GM20000 (cell line): ENCODE results near the gene TPBGL.

ENCODE experiments used
- DNase-seq: peaks from one replicate; pipeline ENCODE4 v3.0.0; 2012; ENCODE audit warnings: low spot score
- TF ChIP-seq, protein P1 (sequence below): IDR thresholded peaks from 2 replicates; pipeline ENCODE4 v1.5.1; 2012; ENCODE audit warnings: mild to moderate bottlenecking, control low read depth; ENCODE audit errors: extremely low read depth, missing control alignments

TPBGL gene

DNA sequence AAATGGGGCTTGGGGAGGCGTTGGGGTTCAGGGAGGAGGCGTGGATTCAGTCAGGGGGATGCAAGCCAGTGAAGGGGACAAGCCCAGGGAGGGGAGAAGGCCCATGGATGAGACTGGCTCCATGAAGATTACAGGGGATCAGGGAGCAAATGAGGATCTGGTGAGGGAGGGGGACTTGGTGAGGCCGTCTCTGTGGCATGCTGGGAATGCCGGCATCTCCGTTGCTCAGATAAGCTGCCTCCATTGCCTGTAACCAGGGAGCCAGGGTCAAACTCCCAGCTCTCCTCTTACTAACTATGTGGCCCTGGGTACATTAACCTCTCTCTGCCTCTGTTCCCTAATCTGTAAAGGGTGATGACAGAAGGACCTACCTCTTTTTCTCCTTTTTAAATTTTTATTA is 38.7 kb downstream of the TPBGL start:
- no peak for DNase-seq
- TF ChIP-seq, protein P1, sequence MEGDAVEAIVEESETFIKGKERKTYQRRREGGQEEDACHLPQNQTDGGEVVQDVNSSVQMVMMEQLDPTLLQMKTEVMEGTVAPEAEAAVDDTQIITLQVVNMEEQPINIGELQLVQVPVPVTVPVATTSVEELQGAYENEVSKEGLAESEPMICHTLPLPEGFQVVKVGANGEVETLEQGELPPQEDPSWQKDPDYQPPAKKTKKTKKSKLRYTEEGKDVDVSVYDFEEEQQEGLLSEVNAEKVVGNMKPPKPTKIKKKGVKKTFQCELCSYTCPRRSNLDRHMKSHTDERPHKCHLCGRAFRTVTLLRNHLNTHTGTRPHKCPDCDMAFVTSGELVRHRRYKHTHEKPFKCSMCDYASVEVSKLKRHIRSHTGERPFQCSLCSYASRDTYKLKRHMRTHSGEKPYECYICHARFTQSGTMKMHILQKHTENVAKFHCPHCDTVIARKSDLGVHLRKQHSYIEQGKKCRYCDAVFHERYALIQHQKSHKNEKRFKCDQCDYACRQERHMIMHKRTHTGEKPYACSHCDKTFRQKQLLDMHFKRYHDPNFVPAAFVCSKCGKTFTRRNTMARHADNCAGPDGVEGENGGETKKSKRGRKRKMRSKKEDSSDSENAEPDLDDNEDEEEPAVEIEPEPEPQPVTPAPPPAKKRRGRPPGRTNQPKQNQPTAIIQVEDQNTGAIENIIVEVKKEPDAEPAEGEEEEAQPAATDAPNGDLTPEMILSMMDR, result no peak

DNA sequence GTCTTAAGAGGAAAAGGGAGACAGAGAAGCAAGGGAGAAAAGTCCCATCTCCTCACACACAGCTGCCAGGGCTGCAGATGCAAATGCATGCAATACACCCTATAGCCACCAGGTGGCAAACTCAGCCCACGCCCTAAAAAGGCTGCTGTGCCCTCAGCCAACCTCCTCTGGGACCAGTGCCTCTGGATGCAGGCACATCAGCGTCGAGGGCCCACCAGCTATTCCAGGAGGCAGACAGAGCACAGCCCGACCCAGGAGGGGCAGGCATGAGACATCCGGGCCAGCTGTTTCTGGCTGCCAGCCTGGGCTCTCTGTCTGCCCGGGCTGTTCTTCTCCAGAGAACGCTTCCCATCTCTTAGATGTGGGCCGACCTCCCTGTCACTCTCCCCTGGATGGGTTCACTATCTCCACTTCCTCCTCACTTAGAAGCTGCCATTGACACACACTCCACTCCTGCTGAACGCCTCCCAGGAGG is 39.7 kb downstream of the TPBGL start:
- TF ChIP-seq, protein P1, result peak; percentile 93
- peak; percentile 84 for DNase-seq

DNA sequence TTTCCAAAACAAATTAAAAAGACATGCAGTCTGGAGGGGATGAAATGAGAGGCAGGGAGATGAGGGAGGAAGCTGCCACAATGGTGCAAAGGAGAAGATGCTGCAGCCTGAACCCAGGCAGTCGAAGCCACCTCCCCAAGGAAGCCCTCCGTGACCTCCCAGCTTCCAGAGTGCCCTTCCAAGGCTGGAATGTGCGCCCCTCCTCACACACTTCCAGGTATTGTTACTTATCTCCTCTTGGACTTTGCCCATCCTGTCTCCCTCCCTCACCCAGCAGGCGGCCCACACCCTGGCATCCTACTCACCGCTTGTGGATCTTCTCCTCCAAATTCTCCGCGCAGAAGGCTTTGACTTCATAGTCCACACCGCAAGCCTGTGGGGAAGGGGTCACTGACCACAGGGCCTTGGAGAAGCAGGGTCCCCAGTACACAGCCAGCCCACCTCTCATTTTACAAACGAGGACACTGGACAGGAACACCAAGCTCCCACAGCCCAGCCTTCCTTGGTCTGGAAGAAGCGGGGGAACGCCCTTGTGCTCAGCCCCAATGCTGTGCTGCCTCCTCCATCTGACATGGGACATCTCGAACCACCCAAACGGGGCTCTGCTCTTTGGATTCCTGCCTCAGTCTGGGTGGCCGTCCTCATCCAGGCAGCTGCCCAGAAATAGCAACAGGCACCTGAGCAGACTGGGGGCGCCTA is 40.3 kb downstream of the TPBGL start:
- no peak for DNase-seq
- TF ChIP-seq, protein P1, result no peak

DNA sequence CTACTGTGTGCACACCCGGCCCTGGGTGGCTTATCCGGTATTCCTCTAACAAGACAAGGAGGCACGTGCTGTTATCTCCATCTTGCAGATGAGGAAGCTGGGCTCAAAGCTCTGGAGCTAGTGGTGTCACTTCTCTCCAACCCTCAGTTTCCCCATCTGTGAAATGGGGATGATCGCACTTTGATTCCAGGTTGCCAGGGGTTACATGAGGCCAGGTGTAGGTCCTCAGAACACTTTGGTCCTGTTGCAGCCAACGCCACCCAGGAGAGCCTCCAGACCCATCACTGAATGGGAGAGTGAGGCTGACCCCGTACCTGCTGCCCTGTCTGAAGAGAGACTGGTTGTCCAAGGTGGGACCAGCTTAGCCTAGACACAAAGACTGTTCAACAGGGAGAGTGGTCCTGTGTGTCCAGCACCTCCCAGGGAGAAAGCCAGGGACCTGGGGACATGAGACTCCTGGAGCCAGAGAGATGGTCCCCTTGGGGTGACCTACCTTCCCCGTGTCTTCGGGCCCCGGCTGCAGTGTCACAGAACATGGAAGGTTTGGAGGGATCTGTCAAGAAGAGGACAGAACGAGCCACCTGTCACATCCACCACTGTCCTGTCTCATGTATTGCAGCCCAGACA is 41.0 kb downstream of the TPBGL start:
- TF ChIP-seq, protein P1, result no peak
- DNase-seq, result no peak

DNA sequence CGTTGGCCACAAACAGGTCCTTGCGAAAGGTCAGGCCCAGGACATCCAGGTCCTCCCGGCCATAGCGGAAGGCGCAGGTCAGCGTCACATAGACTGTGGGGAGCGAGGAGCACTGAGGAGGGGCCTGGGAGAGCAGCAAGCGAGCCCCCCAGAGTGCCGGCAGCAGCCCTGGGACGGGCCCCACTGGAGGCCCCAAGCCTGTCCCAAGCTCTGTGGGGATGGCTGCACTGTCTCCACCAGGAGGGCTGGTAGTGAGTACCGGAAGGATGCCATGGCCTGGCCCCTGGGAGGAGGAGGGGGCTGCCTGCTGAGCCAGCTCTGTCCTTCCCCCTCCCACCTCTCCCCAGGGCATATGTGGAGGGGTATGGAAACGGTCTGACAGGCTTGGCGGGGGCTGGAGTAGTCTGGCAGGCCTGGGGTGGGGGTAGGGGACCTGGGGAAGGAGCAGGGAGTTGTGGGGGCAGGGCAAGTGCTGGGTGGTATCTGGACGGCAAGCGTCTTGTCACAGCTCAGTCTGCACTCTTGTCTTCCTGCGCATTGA is 42.9 kb downstream of the TPBGL start:
- no peak for DNase-seq
- TF ChIP-seq, protein P1, result no peak

DNA sequence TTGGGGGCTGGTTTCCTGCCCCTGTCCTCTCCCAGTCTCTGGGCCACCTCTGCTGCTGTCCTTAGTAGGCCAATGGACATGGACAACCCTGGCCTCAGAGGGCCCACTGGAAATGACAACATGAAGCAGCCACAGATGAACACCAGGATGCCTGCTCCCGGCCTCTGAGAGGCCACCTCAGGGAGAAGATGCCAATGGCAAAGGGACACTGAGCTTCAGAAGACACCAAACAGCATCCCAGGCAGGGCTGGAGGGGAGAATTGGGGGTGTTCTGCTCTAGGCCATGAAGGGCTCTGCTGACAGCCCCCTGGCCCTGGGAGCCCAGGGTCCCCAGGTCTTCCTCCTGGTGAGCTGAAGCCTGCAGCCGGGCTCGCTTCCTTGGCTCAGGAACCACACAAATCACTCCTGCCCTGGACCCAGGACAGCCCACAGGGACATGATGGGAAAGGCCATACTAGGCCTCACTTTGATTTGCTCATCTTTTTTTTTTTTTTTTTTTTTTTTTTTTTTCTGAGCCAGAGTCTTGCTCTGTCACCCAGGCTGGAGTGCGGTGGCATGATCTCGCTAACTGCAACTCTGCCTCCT is 45.3 kb downstream of the TPBGL start:
- no peak for DNase-seq
- TF ChIP-seq, protein P1, result no peak
